H1 (cell line): ENCODE results near the gene RUNX1. TPM values are rescaled to one million over a fixed set of nuclear protein-coding genes. Genes with fewer than 3 reads are reported as not detected.

Experiments
- CTCF ChIA-PET: fragments of 300-600 bp; sonication (Branson Sonifier 250); formaldehyde crosslinking; loops from one replicate; lab custom pipeline; 2021; ENCODE audit not compliant: partially characterized antibody; lab: Charles Lee
- POLR2A ChIA-PET: fragments of 300-600 bp; sonication (Branson Sonifier 250); formaldehyde crosslinking; loops from one replicate; lab custom pipeline; 2021; ENCODE audit warnings: inconsistent platforms; ENCODE audit not compliant: partially characterized antibody; lab: Charles Lee
- DNase-seq, 2 experiments: peaks; one replicate each; pipeline versions ENCODE4 v3.0.0 to v3.0.0-alpha.2; 2010 to 2022; ENCODE audit warnings: low spot score in 2 of 2, low read depth in 1 of 2, mixed read lengths in 1 of 2
- FAIRE-seq: peaks from 2 replicates; lab custom pipeline; 2011; peaks lifted over from hg19 to GRCh38; lab: Jason Lieb, UNC
- H2AFZ ChIP-seq: 2 replicates; pipeline ENCODE4 v1.8.1; 2012; ENCODE audit warnings: low read length, inconsistent platforms
- H2AK5ac ChIP-seq: 2 replicates; pipeline ENCODE4 v1.6.1; 2013; ENCODE audit warnings: low read depth, low read length
- H2BK120ac ChIP-seq: replicated peaks from 2 replicates; pipeline ENCODE3; 2013; ENCODE audit warnings: low read depth, low read length, inconsistent platforms
- H2BK12ac ChIP-seq: 2 replicates; pipeline ENCODE4 v1.6.1; 2013; ENCODE audit warnings: low read depth, low read length
- H2BK15ac ChIP-seq: 2 replicates; pipeline ENCODE4 v1.6.1; 2013; ENCODE audit warnings: low read length
- H2BK20ac ChIP-seq: 2 replicates; pipeline ENCODE4 v1.6.1; 2013; ENCODE audit warnings: low read length
- H2BK5ac ChIP-seq: 2 replicates; pipeline ENCODE4 v1.6.1; 2013; ENCODE audit warnings: low read depth, low read length
- H3K14ac ChIP-seq: 2 replicates; pipeline ENCODE4 v1.6.1; 2013; ENCODE audit warnings: inconsistent platforms; ENCODE audit not compliant: insufficient read length
- H3K18ac ChIP-seq: 2 replicates; pipeline ENCODE4 v1.6.1; 2013; ENCODE audit warnings: low read length; ENCODE audit errors: extremely low read depth
- H3K23ac ChIP-seq: 2 replicates; pipeline ENCODE4 v1.6.1; 2013; ENCODE audit warnings: inconsistent platforms; ENCODE audit not compliant: insufficient read length
- H3K23me2 ChIP-seq: 2 replicates; pipeline ENCODE4 v1.6.1; 2013; ENCODE audit warnings: low read depth, low read length
- H3K27ac ChIP-seq: 2 replicates; pipeline ENCODE4 v1.6.1; 2011; ENCODE audit warnings: low read depth, low read length, inconsistent platforms
- H3K27me3 ChIP-seq, 4 experiments: replicated peaks in 1 of 4; 1 replicate in 1 of 4; 2 replicates in 3 of 4; pipeline versions ENCODE4 v1.6.1 to v1.8.1; 2011 to 2013; ENCODE audit warnings: low read length in 3 of 4, mild to moderate bottlenecking in 3 of 4, inconsistent platforms in 2 of 4, mixed read lengths in 2 of 4, moderate library complexity in 1 of 4; ENCODE audit not compliant: control insufficient read depth in 3 of 4, insufficient read depth in 3 of 4; ENCODE audit errors: extremely low read depth in 1 of 4
- H3K36me3 ChIP-seq, 4 experiments: 2 replicates each; pipeline versions ENCODE4 v1.6.1 to v1.8.1; 2011 to 2013; ENCODE audit warnings: mild to moderate bottlenecking in 4 of 4, low read length in 3 of 4, moderate library complexity in 2 of 4, control low read depth in 1 of 4, inconsistent platforms in 1 of 4; ENCODE audit not compliant: insufficient read depth in 4 of 4, control insufficient read depth in 2 of 4
- H3K4ac ChIP-seq: replicated peaks from 2 replicates; pipeline ENCODE3; 2013; ENCODE audit warnings: low read length, low read depth, mixed read lengths, inconsistent platforms; ENCODE audit not compliant: insufficient read length
- H3K4me1 ChIP-seq, 4 experiments: replicated peaks in 1 of 4; 1 replicate in 1 of 4; 2 replicates in 3 of 4; pipeline versions ENCODE4 v1.6.1 to v1.8.1; 2011 to 2013; ENCODE audit warnings: low read length in 3 of 4, inconsistent platforms in 2 of 4, mixed read lengths in 1 of 4; ENCODE audit not compliant: insufficient read depth in 4 of 4, control insufficient read depth in 3 of 4
- H3K4me2 ChIP-seq, 2 experiments: 2 replicates each; pipeline versions ENCODE4 v1.6.1 to v1.8.1; 2011 to 2013; ENCODE audit warnings: low read depth in 2 of 2, low read length in 2 of 2, control low read depth in 1 of 2, inconsistent platforms in 1 of 2, mild to moderate bottlenecking in 1 of 2; ENCODE audit not compliant: insufficient read depth in 1 of 2
- H3K4me3 ChIP-seq, 4 experiments: fragments of 200-600, 300-600 bp in 1 of 4; sonication (generic), shearing (Covaris generic), sonication (Bioruptor Twin) in 1 of 4; 2 replicates each; pipeline versions ENCODE4 v1.5.1 to v1.8.1; 2011 to 2016; ENCODE audit warnings: low read length in 4 of 4, low read depth in 3 of 4, control low read depth in 2 of 4, inconsistent platforms in 2 of 4, mild to moderate bottlenecking in 2 of 4, mixed read lengths in 1 of 4, moderate library complexity in 1 of 4; ENCODE audit not compliant: insufficient read depth in 2 of 4; ENCODE audit errors: extremely low read depth in 1 of 4
- H3K56ac ChIP-seq: replicated peaks from 2 replicates; pipeline ENCODE3; 2013; ENCODE audit warnings: low read depth, mild to moderate bottlenecking, mixed read lengths, low read length, inconsistent platforms; ENCODE audit not compliant: insufficient read length
- H3K79me1 ChIP-seq: 2 replicates; pipeline ENCODE4 v1.6.1; 2013; ENCODE audit warnings: low read depth, low read length, control low read depth
- H3K79me2 ChIP-seq, 2 experiments: 2 replicates each; pipeline versions ENCODE4 v1.6.1 to v1.8.1; 2012 to 2013; ENCODE audit warnings: low read length in 2 of 2, mild to moderate bottlenecking in 2 of 2, inconsistent platforms in 1 of 2; ENCODE audit not compliant: insufficient read depth in 2 of 2, control insufficient read depth in 1 of 2
- H3K9ac ChIP-seq, 4 experiments: replicated peaks in 1 of 4; 1 replicate in 1 of 4; 2 replicates in 3 of 4; pipeline versions ENCODE4 v1.6.1 to v1.8.1; 2011 to 2013; ENCODE audit warnings: low read depth in 3 of 4, low read length in 3 of 4, control low read depth in 2 of 4, mild to moderate bottlenecking in 2 of 4, moderate library complexity in 2 of 4, inconsistent platforms in 1 of 4; ENCODE audit errors: extremely low read depth in 1 of 4
- H3K9me3 ChIP-seq, 2 experiments: 2 replicates each; pipeline versions ENCODE4 v1.6.1 to v1.8.1; 2012 to 2013; ENCODE audit warnings: mild to moderate bottlenecking in 2 of 2, moderate library complexity in 2 of 2, control low read depth in 1 of 2, inconsistent platforms in 1 of 2, low read depth in 1 of 2, low read length in 1 of 2, mixed read lengths in 1 of 2; ENCODE audit not compliant: insufficient read depth in 2 of 2
- H4K20me1 ChIP-seq, 2 experiments: replicated peaks in 1 of 2; 2 replicates each; pipeline versions ENCODE3 to v1.8.1; 2011 to 2013; ENCODE audit warnings: inconsistent platforms in 2 of 2, low read length in 2 of 2, mild to moderate bottlenecking in 1 of 2; ENCODE audit not compliant: insufficient read depth in 2 of 2, control insufficient read depth in 1 of 2
- H4K5ac ChIP-seq: 2 replicates; pipeline ENCODE4 v1.6.1; 2013; ENCODE audit warnings: low read length, low read depth, mixed read lengths, inconsistent platforms; ENCODE audit not compliant: insufficient read length
- H4K8ac ChIP-seq: 2 replicates; pipeline ENCODE4 v1.8.0; 2013; ENCODE audit warnings: mild to moderate bottlenecking, moderate library complexity, low read length, inconsistent platforms; ENCODE audit not compliant: insufficient read depth; ENCODE audit errors: extremely low read depth
- H4K91ac ChIP-seq: replicated peaks from 2 replicates; pipeline ENCODE3; 2013; ENCODE audit warnings: low read length, mixed read lengths, inconsistent platforms; ENCODE audit not compliant: insufficient read length
- ATF2 ChIP-seq: IDR thresholded peaks from 2 replicates; pipeline ENCODE4 v1.6.1; 2012; ENCODE audit warnings: low read length, inconsistent platforms
- CTCF ChIP-seq, 3 experiments: IDR thresholded peaks; 1 replicate in 2 of 3; 2 replicates in 1 of 3; pipeline versions ENCODE4 v1.5.1 to v1.6.1; 2011; ENCODE audit warnings: low read length in 3 of 3, mild to moderate bottlenecking in 3 of 3, inconsistent platforms in 2 of 3, low read depth in 1 of 3, moderate library complexity in 1 of 3; ENCODE audit not compliant: insufficient read depth in 1 of 3; ENCODE audit errors: control extremely low read depth in 1 of 3
- EGR1 ChIP-seq: IDR thresholded peaks from 2 replicates; pipeline ENCODE4 v1.6.1; 2011; ENCODE audit warnings: low read depth, low read length, borderline replicate concordance
- GTF2F1 ChIP-seq: IDR thresholded peaks from 2 replicates; pipeline ENCODE4 v1.6.1; 2012; ENCODE audit warnings: low read depth, low read length, improper control_type of control experiment, borderline replicate concordance
- NANOG ChIP-seq: IDR thresholded peaks from 2 replicates; pipeline ENCODE4 v1.6.1; 2011; ENCODE audit warnings: low read length, low read depth, mild to moderate bottlenecking, inconsistent platforms; ENCODE audit not compliant: insufficient read depth, poor library complexity, severe bottlenecking
- POU5F1 ChIP-seq: IDR thresholded peaks from 2 replicates; pipeline ENCODE4 v1.6.1; 2011; ENCODE audit warnings: low read depth, mild to moderate bottlenecking, low read length, moderate library complexity
- SIRT6 ChIP-seq: IDR thresholded peaks from one replicate; pipeline ENCODE4 v1.7.1; 2012; ENCODE audit warnings: low read length, inconsistent platforms
- SIX5 ChIP-seq: IDR thresholded peaks from 2 replicates; pipeline ENCODE4 v1.6.1; 2011; ENCODE audit warnings: mild to moderate bottlenecking, low read depth, low read length
- SUZ12 ChIP-seq: fragments of 200-600 bp; sonication (generic); IDR thresholded peaks from 2 replicates; pipeline ENCODE4 v1.6.1; 2012; ENCODE audit warnings: mild to moderate bottlenecking, inconsistent platforms, low read length, moderate library complexity, mixed read lengths
- TEAD4 ChIP-seq: IDR thresholded peaks from 2 replicates; pipeline ENCODE4 v1.6.1; 2012; ENCODE audit warnings: low read depth, low read length, inconsistent platforms, mixed read lengths
- WGBS, 2 experiments: shearing (Covaris generic) in 1 of 2; methylation state at CpG; one replicate each; pipeline versions ENCODE4 v1.1.6 to v1.1.7; 2013 to 2015; ENCODE audit warnings: low lambda C conversion rate in 2 of 2, mixed read lengths in 2 of 2, inconsistent platforms in 1 of 2, low coverage in 1 of 2, missing lambda C conversion rate in 1 of 2; ENCODE audit not compliant: insufficient replicate concordance in 2 of 2, insufficient coverage in 1 of 2, insufficient read length in 1 of 2; ENCODE audit errors: extremely low coverage in 1 of 2, missing lambda C conversion rate in 1 of 2; 5-methylcytosine and 5-hydroxymethylcytosine counted together
- polyA plus RNA-seq, 7 experiments: library from polyadenylated mRNA; depleted of rRNA in 3 of 7; stranded (reverse) in 5 of 7; unstranded in 2 of 7; fragments of >200 nt in 5 of 7; fragments of 200-250 nt in 2 of 7; gene quantifications; 1 replicate in 5 of 7; 2 replicates in 1 of 7; 4 replicates in 1 of 7; pipeline versions ENCODE4 v1.2.1 to v1.2.3, GENCODE V29; 2011 to 2013; ENCODE audit warnings: missing spikeins in 2 of 7, mixed read lengths in 2 of 7
- total RNA-seq: library from RNA; stranded (reverse); fragmentation: NEBNext Ultra II Directional; extraction: Animal tissue kit (Norgen Biotek cat#: 25700); gene quantifications from 2 replicates; pipeline ENCODE4 v1.2.1, GENCODE V29; 2021

RUNX1 gene
- total and polyA plus RNA-seq, 2 of the 8 experiments (the other 6 are each of a cell fraction or from before 2014, with no cell fraction given), result 0.20 to 0.60 TPM

GRCh38 chr21:35019631-35020032 is 29.5 kb downstream of the RUNX1 start:
- ChIA-PET CTCF (interaction anchor here (0.5 to 1.7 kb wide), 2 partner anchors 13 to 91 kb away, joined by 3 to 4 read pairs; no protein-coding TSS in a partner anchor), POLR2A (no interaction called here)
- FAIRE-seq, result no peak
- Histone ChIP-seq H4K8ac (no peak overlapping the region), H3K36me3 (no peaks in the 10 kb centered on the region), H3K9ac (no peak overlapping the region), H2AK5ac (no peak overlapping the region), H3K23ac (no peak overlapping the region), H3K4ac (no peak overlapping the region), H3K4me1 (no peaks in the 10 kb centered on the region), H2AFZ (no peak overlapping the region), H3K4me3 (no peak overlapping the region), H3K9me3 (peaks cover 0 to 2% of the 10 kb centered on the region in 2 experiments; a peak in 1 of 4 replicates), H2BK5ac (no peak overlapping the region), H3K27me3 (no peaks in the 10 kb centered on the region), H2BK12ac (no peak overlapping the region), H4K91ac (no peak overlapping the region), H2BK15ac (no peak overlapping the region), H2BK20ac (no peak overlapping the region), H4K20me1 (no peaks in the 10 kb centered on the region), H3K56ac (no peak overlapping the region), H3K27ac (no peak overlapping the region), H3K18ac (no peak overlapping the region), H2BK120ac (no peak overlapping the region), H3K14ac (no peak overlapping the region), H3K79me1 (no peaks in the 10 kb centered on the region), H3K79me2 (no peaks in the 10 kb centered on the region), H3K23me2 (no peaks in the 10 kb centered on the region), H4K5ac (no peak overlapping the region), H3K4me2 (no peak overlapping the region)
- DNase-seq, result no peak
- TF ChIP-seq CTCF (IDR thresholded peaks at IDR 0.05; ENCODE audit: control extremely low read depth in 1 of 3, insufficient read depth in 1 of 3, low read depth in 1 of 3, low read length in 3 of 3) (no peak), SIX5 (no peak), GTF2F1 (no peak), NANOG (no peak), SIRT6 (no peak), POU5F1 (no peak), ATF2 (no peak), TEAD4 (no peak), EGR1 (no peak), SUZ12 (no peak)
- 88% methylated on average over 9 of the region's 9 CpGs; no CpG with 5 or more reads in 1 of the 2 experiments for WGBS, 2 experiments
